Right ventricle myocardium inferior (tissue), 1 donor: ENCODE results near the gene KLHDC7A. TPM values are rescaled to one million over a fixed set of nuclear protein-coding genes. Genes with fewer than 3 reads are reported as not detected.
"Not testable (repeated sequence)": the region's sequence is repeated elsewhere in the genome, so short reads cannot be mapped to it uniquely, and the experiment has no call there.

Source experiments
- ATAC-seq: fragments of 200-7000 bp; cut with Tn5 transposase; one replicate; pipeline ENCODE4 v1.9.1; 2020; ENCODE audit warnings: mild to moderate bottlenecking, moderate library complexity
- DNase-seq: peaks from one replicate; pipeline ENCODE4 v3.0.0; 2021; ENCODE audit errors: missing footprints
- intact Hi-C: fragments of 100-400 bp; cut with DNase I; formaldehyde crosslinking; loops from one replicate; pipeline ENCODE4 v1.11.0; 2022
- long read RNA-seq: library from polyadenylated mRNA; unstranded; transcript quantifications from one replicate; pipeline ENCODE4 v2.0.0, GENCODE V29; 2021
- total RNA-seq: library from RNA; stranded (reverse); fragmentation: NEBNext Ultra II Directional; extraction: Animal tissue kit (Norgen Biotek cat#: 25700); gene quantifications from one replicate; pipeline ENCODE4 v1.2.1, GENCODE V29; 2021
- donor health status: DM: no; HTN: yes; CAD: no; lungs with severe emphysema.

Gene KLHDC7A
- not detected for total RNA-seq
- long read RNA-seq, result 0 reads

DNA sequence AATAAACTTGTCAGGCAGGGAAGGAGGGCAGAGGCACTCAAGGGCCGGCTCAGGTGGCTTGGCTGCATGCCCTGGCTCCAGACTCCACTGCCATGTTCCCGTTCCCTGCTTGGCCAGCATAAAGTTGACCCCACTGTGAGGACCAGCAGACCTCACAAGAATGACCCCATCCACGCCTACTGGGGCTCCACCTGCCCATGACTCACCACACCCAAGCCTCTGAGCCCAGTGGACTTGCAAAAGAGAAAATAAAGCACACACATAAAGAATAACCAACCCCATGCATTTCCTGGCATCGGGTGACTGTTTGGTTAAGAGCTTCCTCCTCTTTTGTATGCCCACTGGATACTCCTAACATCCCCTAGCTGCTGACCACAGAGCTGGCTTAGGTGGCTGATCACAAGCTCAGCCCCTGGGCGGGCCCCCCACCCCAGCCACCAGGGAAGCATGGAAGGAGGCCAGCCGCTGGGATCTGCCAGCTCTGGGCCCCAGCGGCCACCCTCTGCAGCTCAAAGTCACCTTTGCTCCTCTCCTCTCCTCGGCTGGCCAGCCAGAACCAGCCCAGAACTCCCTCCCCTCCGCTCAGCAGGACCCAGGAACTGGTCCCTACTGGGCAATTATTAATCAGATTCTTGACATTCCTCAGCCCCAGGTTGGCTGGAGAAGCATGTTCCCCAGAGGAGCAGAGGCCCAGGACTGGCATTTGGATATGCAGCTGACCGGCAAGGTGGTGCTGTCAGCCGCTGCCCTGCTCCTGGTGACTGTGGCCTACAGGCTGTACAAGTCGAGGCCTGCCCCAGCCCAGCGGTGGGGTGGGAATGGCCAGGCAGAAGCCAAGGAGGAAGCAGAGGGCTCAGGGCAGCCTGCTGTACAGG is at the start of gene KLHDC7A:
Gene KLHDC7A (plus strand): TSS at position 616 of the 875 bp plus-strand sequence. CDS start 52 bp downstream, at position 668.
- no peak for ATAC-seq
- no peak for DNase-seq
- intact Hi-C loops, result no loop called here

DNA sequence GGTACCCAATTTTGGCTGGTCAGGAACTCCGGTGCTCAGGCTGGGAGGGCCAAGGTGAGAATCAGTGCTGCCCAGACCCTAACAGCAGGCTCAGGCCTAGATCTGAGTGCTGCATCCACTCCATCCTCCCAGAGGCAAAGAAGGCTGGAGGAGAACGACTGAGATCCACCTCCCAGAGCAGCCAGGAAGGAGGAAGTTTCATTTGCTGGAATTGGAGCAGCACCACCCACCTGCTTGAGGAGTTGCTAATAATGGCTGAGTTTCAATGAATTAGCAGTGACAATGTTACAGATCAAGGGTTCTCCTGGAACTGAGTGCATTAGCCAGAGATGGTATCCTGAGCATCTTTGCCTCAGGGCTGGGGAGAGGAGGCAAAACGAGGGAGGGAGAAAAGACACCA is 46.7 kb upstream of the KLHDC7A start:
- DNase-seq, result no peak
- intact Hi-C loops, result no loop called here
- ATAC-seq, result no peak

DNA sequence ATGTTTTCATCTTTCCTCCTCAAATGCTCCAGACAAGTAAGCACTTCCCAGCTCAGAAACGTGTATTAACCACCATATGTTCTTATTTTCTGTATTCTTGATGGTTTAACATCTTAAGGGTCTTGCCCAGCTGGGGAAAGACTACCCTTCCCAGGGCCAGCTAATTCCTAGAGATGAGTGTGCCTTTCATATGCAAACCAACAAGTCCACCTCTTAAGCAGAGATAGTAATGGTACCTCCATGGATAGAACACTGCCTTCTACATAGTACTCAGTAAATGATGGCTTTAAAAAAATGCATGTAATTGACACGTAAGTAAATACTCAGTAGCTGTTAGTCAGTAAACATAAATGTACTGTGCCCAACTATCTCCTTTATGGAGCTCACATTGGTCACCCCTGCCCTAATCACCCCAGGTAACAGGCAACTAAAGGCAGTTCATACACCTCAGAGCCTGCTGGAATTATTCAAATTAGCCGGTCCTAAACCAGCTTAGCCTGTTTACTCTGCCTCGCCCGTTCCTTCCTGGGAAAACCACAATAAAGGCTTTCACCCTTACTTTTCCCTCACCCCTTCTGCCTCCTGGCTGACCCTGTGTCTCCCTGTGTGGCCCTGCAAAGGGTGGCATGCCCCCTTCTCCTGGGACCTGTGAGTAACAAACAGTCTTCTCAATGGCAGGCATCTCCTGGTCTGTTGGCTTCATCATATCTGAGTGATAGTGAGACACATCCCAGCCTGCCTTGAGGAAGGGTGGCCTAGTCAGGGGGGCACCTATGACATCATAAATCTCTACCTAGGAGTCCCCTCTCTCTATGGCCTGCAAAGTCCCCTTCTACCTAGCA is 40.1 kb upstream of the KLHDC7A start:
- no peak for DNase-seq
- intact Hi-C loops, result no loop called here
- ATAC-seq, result no peak

GRCh38 chr1:18443587-18444520 is 36.9 kb upstream of the KLHDC7A start:
- intact Hi-C loops, result no loop called here
- DNase-seq, result no peak

DNA sequence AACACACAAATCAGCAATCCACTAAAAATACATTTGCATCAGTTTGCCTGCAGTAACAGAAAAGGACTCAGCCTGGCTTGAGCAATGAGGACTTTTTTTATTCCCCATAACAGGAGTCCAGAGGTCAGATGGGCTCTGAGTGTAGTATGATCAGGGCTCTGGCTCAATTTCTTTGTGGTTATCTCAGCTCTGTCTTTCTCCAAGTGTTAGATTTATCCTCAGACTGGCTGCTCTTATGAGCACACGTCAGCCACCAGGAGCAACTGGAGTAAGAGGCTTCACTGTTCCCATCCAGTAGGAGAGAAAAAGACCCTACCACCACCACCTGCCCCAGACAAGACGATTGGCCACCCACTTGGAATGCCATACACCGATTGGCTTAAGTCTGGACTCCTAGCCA is 36.2 kb upstream of the KLHDC7A start:
- intact Hi-C loops, result no loop called here
- no peak for ATAC-seq
- DNase-seq, result no peak

More at GRCh38 chr1:18443587-18444520, 36.9 kb upstream of the KLHDC7A start:
- no peak for ATAC-seq

DNA sequence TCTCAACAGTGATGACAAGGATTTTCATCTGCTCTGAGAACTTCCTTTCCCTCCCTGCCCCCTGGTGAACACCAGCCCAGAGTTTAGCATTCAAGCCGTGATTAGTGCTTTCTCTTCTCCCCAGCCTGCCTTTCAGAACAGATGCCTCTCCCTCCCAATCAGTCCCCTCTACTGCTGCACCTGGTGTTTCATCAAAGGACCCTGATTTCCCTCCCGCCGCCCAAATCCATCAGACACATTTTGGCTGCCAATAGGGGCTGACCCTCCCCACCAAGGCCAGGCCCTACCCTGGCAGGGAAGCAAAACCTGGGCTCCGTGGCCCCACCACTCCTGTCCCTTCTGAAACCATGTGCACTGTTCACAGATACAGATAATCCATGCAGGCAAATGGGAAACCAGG is 34.0 kb upstream of the KLHDC7A start:
- intact Hi-C loops, result no loop called here
- no peak for ATAC-seq

DNA sequence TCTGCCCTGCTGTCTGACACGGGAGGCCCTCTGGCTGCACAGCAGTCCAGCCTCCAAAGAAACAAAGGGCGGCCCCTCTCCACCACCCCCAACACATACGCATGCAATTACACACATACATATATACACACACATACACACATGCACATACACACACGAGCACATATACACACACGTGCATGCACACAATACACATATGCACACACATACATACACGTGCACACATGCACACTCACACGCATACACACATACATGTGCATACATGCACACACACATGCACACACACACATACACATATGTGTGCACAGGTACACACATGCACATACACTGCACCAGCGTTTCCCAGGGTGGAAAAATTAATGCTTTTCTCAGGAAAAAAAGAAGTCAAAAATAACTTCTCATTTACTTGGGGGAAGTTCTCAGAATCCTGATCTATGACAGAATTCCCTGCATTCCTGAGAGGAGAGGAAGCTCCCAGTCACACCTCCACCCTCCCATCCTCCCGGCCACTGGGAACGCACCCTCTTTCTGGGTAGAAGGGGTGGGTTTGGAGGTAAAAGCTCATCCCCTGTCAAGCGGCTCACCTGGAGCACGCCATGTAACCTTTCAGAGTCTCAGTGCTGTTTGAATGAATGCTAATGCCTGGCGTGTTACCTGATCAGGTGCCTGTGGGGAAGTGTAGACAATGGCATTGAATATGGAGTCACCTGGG is 33.1 kb upstream of the KLHDC7A start:
- DNase-seq (no peak), ATAC-seq (no peak)
- intact Hi-C loops, result no loop called here

More for the DNA sequence above, 34.0 kb upstream of the KLHDC7A start:
- no peak for DNase-seq

DNA sequence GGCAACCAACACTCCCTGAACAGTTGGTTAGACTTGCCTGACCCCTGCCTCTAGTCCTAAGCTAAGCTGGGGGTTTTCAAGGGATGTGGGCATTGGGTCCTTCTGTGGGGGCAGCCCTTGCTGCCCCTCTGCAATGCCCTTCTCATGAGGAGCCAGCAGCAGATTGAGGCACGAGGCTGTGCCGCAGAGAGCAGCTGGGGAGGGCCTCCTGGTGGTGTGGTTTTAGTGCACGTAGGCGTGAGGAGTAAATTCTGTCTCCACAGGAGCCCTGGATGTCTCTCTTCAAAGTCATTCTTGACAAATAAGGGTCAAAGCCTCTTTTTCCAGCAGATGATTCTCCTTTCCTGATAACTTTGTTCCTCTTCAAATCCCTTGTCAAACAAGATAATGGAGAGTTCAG is 31.8 kb upstream of the KLHDC7A start:
- intact Hi-C loops, result no loop called here

DNA sequence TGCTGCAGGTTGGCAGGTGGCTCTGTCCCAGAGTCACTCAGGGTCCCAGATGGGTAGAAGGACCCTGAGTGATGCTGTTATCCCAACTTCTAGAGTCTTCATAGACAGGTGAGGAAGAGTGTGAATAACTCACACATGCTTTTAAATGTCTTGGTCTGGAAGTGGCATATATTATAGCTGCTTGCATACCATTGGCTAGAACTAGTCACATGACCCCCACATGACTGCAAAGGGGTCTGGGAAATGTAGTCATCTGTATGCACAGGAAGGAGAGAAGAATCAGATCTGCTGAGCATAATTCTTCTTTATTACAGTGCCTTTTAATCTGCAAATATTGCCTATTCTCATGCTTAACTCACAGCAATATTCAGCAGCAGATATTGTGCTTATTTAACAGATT is 28.2 kb upstream of the KLHDC7A start:
- no peak for DNase-seq
- no peak for ATAC-seq

More for the DNA sequence above, 31.8 kb upstream of the KLHDC7A start:
- ATAC-seq, result no peak
- DNase-seq, result no peak

DNA sequence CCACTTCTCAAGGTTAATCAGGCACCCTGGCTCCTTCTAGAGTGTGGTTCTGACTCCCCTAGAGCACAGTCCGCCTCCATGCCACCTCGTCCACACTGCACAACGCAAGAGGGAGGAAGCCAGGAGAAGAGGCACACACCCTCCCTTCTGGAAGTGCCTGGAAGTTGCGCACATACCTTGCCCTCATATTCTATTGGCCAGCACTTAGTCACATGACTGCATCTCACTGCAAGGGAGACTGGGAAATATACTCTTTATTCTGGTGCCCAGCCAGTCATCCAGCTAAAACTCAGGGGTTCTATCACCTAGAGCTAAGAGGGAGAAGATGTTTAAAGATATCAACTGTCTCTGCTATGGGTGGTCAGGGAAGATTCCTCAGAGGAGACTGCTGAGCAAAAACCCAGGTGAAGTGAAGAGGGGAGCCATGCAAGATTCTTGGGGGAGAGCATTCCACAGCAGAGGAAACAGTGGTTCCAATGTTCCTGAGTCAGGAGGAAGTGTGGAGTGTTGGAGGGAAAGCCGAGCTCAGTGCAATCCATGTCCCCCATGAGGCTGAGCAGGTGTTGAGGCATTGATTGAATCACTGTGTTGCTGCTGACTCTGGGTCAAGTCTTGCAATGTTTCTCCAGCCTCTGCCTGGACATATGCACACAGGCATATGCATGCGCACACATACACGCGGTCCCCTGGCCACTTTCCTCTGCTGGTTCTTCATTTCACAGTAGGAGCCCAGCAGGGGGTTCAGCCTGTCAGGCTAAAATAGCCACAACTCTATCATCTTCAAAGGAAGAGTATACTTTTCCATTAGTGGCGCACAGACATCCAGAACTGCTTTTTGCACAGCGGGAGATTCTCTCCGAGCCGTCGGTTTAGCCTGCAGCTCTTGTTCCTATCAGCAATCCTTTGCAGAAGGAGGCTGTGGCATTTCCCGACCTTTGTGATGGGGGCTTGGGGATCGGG is 22.3 kb upstream of the KLHDC7A start:
- peak; percentile 11 for DNase-seq
- ATAC-seq, result no peak
- intact Hi-C loops, result no loop called here

More for the DNA sequence above, 28.2 kb upstream of the KLHDC7A start:
- intact Hi-C loops, result no loop called here

GRCh38 chr1:18461656-18462055 is 19.1 kb upstream of the KLHDC7A start:
- no peak for DNase-seq
- intact Hi-C loops, result no loop called here

DNA sequence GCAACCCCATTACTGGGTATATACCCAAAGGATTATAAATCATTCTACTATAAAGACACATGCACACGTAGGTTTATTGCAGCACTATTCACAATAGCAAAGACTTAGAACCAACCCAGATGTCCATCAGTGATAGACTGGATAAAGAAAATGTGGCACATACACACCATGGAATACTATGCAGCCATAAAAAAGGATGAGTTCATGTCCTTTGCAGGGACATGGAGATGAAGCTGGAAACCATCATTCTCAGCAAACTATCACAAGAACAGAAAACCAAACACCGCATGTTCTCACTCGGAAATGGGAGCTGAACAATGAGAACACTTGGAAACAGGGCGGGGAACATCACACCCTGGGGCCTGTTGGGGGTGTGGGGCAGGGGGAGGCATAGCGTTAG is 18.2 kb upstream of the KLHDC7A start:
- not testable (repeated sequence) for ATAC-seq

More at GRCh38 chr1:18461656-18462055, 19.1 kb upstream of the KLHDC7A start:
- no peak for ATAC-seq

GRCh38 chr1:18463063-18463462 is 17.7 kb upstream of the KLHDC7A start:
- no peak for ATAC-seq
- intact Hi-C loops, result no loop called here
- DNase-seq, result no peak

More for the DNA sequence above, 18.2 kb upstream of the KLHDC7A start:
- intact Hi-C loops, DNase-seq: not testable (repeated sequence)

GRCh38 chr1:18463984-18464664 is 16.6 kb upstream of the KLHDC7A start:
- intact Hi-C loops, result no loop called here
- no peak for DNase-seq
- no peak for ATAC-seq

DNA sequence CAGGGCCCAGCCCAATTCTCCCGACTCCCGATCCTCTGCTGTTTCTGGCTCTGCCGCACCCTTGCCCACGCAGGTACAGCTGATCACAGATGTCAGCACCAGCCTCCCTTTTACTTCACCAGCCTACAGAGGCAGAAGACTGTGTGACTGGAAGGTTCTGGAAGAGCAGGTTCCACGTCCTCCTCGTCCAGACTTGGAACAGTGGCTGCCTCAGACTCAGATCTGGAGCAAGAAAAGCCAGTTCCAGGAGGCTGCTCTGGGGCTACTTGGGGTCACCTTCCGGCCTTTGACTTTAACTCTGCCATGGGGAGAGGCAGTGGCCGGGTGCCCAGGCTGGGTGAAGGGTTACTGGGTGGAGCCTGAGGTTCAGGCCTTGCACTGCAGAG is 16.1 kb upstream of the KLHDC7A start:
- DNase-seq, result no peak
- no peak for ATAC-seq
- intact Hi-C loops, result no loop called here

- no peak for ATAC-seq
- intact Hi-C loops, result no loop called here
- DNase-seq, result no peak
Observed at GRCh38 chr1:18466676-18467075, 14.1 kb upstream of the KLHDC7A start.
